ENCODE measurements around the gene IL16. TPM values are rescaled to one million over a fixed set of nuclear protein-coding genes. Genes with fewer than 3 reads are reported as not detected.

Gene IL16
- polyA plus RNA-seq, 1 donor from 2014 or later, result not detected

Other genes with a start within 250 kb of the IL16 start
- gene MESD, start 207.1 kb upstream of the IL16 start, polyA plus RNA-seq, result 14.9 and 16.3 TPM in 2 replicates
- gene TLNRD1, start 196.0 kb upstream of the IL16 start, polyA plus RNA-seq, result 8.2 and 8.8 TPM in 2 replicates
- gene CFAP161, start 62.6 kb upstream of the IL16 start, polyA plus RNA-seq, result not detected in 2 replicates
- 0.10 and 0.76 TPM in 2 replicates for gene STARD5, start 127.3 kb downstream of the IL16 start, polyA plus RNA-seq
- gene TMC3, start 177.3 kb downstream of the IL16 start, polyA plus RNA-seq, result not detected in 2 replicates

Measured in neural cell (in vitro differentiated cells).